K562 (cell line): ENCODE measurements around the gene RIMBP3C. TPM values are rescaled to one million over a fixed set of nuclear protein-coding genes. Genes with fewer than 3 reads are reported as not detected.

Source experiments
- ATF7 ChIP-seq: fragments of 450-650 bp; IDR thresholded peaks from 2 replicates; pipeline ENCODE4 v1.7.1; 2014; ENCODE audit warnings: mild to moderate bottlenecking, moderate library complexity
- CEBPB ChIP-seq: fragments of 450-650 bp; IDR thresholded peaks from 2 replicates; pipeline ENCODE4 v1.6.1; 2016; ENCODE audit warnings: missing genetic modification characterization, missing compliant biosample characterization
- ETV1 ChIP-seq: fragments of 450-650 bp; conservative IDR thresholded peaks from 2 replicates; pipeline ENCODE4 v1.6.1; 2016; ENCODE audit warnings: missing genetic modification characterization, control low read depth, low read depth, missing compliant biosample characterization
- GMEB1 ChIP-seq: fragments of 250-450 bp; sonication (Bioruptor Pico); IDR thresholded peaks from 2 replicates; pipeline ENCODE4 v1.4.0; 2020; ENCODE audit warnings: mild to moderate bottlenecking
- KAT2B ChIP-seq: IDR thresholded peaks from one replicate; pipeline ENCODE4 v1.6.1; 2012; ENCODE audit warnings: low read depth, mild to moderate bottlenecking, control low read depth, inconsistent platforms, low read length, moderate library complexity
- L3MBTL2 ChIP-seq: fragments of 450-650 bp; IDR thresholded peaks from 2 replicates; pipeline ENCODE4 v1.6.1; 2016; ENCODE audit warnings: mild to moderate bottlenecking, moderate library complexity
- NR4A1 ChIP-seq, 2 experiments: fragments of 250-450 bp in 1 of 2; fragments of 450-650 bp in 1 of 2; sonication (Bioruptor Pico) in 1 of 2; IDR thresholded peaks; 2 replicates each; pipeline versions ENCODE4 v1.4.0 to v1.6.1; 2016 to 2020; ENCODE audit warnings: mild to moderate bottlenecking in 2 of 2, missing compliant biosample characterization in 1 of 2, missing genetic modification characterization in 1 of 2, moderate library complexity in 1 of 2
- TAF1 ChIP-seq: IDR thresholded peaks from 2 replicates; pipeline ENCODE4 v1.6.1; 2011; ENCODE audit warnings: mild to moderate bottlenecking, low read length, moderate library complexity; ENCODE audit not compliant: insufficient read depth, control insufficient read depth, severe bottlenecking; ENCODE audit errors: extremely low read depth
- TFAM ChIP-seq: fragments of 250-450 bp; sonication (Bioruptor Pico); conservative IDR thresholded peaks from 2 replicates; pipeline ENCODE4 v1.5.0; 2021; ENCODE audit warnings: mild to moderate bottlenecking, moderate library complexity
- ZBTB8A ChIP-seq: fragments of 450-650 bp; IDR thresholded peaks from 2 replicates; pipeline ENCODE4 v1.6.1; 2018; ENCODE audit warnings: mild to moderate bottlenecking, moderate library complexity; ENCODE audit not compliant: partially characterized antibody
- ZNF133 ChIP-seq: fragments of 250-450 bp; sonication (Bioruptor Pico); IDR thresholded peaks from 2 replicates; pipeline ENCODE4 v1.4.0; 2020; ENCODE audit warnings: mild to moderate bottlenecking
- ZNF232 ChIP-seq: sonication (generic); formaldehyde crosslinking; IDR thresholded peaks from 2 replicates; pipeline ENCODE4 v1.8.0; 2022; ENCODE audit warnings: mild to moderate bottlenecking, missing genetic modification reagents
- ZNF407 ChIP-seq: fragments of 450-650 bp; IDR thresholded peaks from 2 replicates; pipeline ENCODE4 v1.6.1; 2016; ENCODE audit warnings: low read depth
- ZNF507 ChIP-seq: conservative IDR thresholded peaks from 2 replicates; pipeline ENCODE4 v1.6.1; 2017; ENCODE audit warnings: missing genetic modification characterization, missing compliant biosample characterization
- ZNF589 ChIP-seq: fragments of 200-800 bp; sonication (Bioruptor generic); IDR thresholded peaks from 2 replicates; pipeline ENCODE4 v1.6.1; 2016; ENCODE audit warnings: low read depth, missing genetic modification characterization, missing compliant biosample characterization
- polyA plus RNA-seq, 8 experiments: library from polyadenylated mRNA; depleted of rRNA in 4 of 8; stranded (reverse) in 5 of 8; unstranded in 3 of 8; fragments of >200 nt; fragmentation: Nextera tagmentation in 2 of 8; fragmentation: Illumina TruSeq in 1 of 8; extraction: Ambion mirVana in 2 of 8; extraction: Trizol in 1 of 8; gene quantifications; 2 replicates each; pipeline versions ENCODE4 v1.2.1 to v1.2.3, GENCODE V29; 2011 to 2014; ENCODE audit warnings: inconsistent platforms in 1 of 8, missing spikeins in 1 of 8
- total RNA-seq, 7 experiments: library from RNA; depleted of rRNA in 6 of 7; stranded (reverse); fragments of >200 nt in 6 of 7; fragmentation: Illumina TruSeq in 2 of 7; extraction: Trizol in 2 of 7; gene quantifications; 2 replicates each; pipeline versions ENCODE4 v1.2.1 to v1.2.3, GENCODE V29; 2011 to 2021; ENCODE audit warnings: low replicate concordance in 1 of 7
- TF ChIP-seq, protein P1 (sequence below): sonication (generic); formaldehyde crosslinking; IDR thresholded peaks from 2 replicates; pipeline ENCODE4 v1.8.0; 2022; ENCODE audit warnings: mild to moderate bottlenecking, missing genetic modification reagents

Gene RIMBP3C
- total and polyA plus RNA-seq, 9 of the 15 experiments (the other 6 are each of a cell fraction or from before 2014, with no cell fraction given) = 0.09 to 0.98 (median 0.17) TPM; not detected in 2

- TF ChIP-seq ZNF407 (no peak), CEBPB (tag) (no peak), NR4A1 (CRISPR knock-in tag; IDR thresholded peaks at IDR 0.05) (0 out of 2 replicates have a peak, but pooled peaks have one; percentile 78), NR4A1 (tag; IDR thresholded peaks at IDR 0.05) (no peak), TFAM (CRISPR knock-in tag) (no peak), GMEB1 (CRISPR knock-in tag) (no peak; the same call in 1 of the 2 replicates), ZNF507 (tag) (no peak), KAT2B (peak; percentile 52), L3MBTL2 (no peak), ZBTB8A (no peak), ZNF589 (CRISPR knock-in tag) (peak; percentile 89), ZNF133 (0 out of 2 replicates have a peak, but pooled peaks have one; percentile 52), ATF7 (no peak), ZNF232 (CRISPR knock-in tag) (no peak), TAF1 (no peak), ETV1 (no peak)
- TF ChIP-seq, protein P1, sequence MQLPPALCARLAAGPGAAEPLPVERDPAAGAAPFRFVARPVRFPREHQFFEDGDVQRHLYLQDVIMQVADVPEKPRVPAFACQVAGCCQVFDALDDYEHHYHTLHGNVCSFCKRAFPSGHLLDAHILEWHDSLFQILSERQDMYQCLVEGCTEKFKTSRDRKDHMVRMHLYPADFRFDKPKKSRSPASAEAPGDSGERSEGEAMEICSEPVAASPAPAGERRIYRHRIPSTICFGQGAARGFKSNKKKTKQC (CRISPR knock-in tag) = no peak
These were observed 36.7 kb upstream of the RIMBP3C start (continued) for GRCh38 chr22:21587803-21588611.
